Spleen (tissue), 7 donors: ENCODE results near the gene GRIN2D.

Experiments
- POLR2A ChIP-seq, 3 donors: fragments of 450-650 bp; IDR thresholded peaks; one replicate each; pipeline ENCODE4 v1.5.1; 2017; ENCODE audit warnings: antibody characterized with exemption in 3 of 3, mild to moderate bottlenecking in 1 of 3
- POLR2AphosphoS5 ChIP-seq, 3 donors: sonication (generic); formaldehyde crosslinking; IDR thresholded peaks; one replicate each; pipeline ENCODE4 v1.5.1; 2017; ENCODE audit warnings: antibody characterized with exemption in 3 of 3
- TF ChIP-seq, protein P1 (sequence below), 11 experiments: fragments of 200-600 bp in 7 of 11; fragments of 450-650 bp in 4 of 11; sonication (generic) in 4 of 11; IDR thresholded peaks in 8 of 11; conservative IDR thresholded peaks in 3 of 11; 1 replicate in 7 of 11; 2 replicates in 4 of 11; pipeline versions ENCODE4 v1.4.0 to v1.8.0; 2016 to 2021; ENCODE audit warnings: antibody characterized with exemption in 11 of 11, inconsistent platforms in 4 of 11, mild to moderate bottlenecking in 1 of 11
- donor health status: DM: no; HTN: no; CAD: no; lungs with moderate emphysema.
- donor health status: DM: no; HTN: no; CAD: no.
- donor health status: DM: no; HTN: no; CAD: no.

DNA sequence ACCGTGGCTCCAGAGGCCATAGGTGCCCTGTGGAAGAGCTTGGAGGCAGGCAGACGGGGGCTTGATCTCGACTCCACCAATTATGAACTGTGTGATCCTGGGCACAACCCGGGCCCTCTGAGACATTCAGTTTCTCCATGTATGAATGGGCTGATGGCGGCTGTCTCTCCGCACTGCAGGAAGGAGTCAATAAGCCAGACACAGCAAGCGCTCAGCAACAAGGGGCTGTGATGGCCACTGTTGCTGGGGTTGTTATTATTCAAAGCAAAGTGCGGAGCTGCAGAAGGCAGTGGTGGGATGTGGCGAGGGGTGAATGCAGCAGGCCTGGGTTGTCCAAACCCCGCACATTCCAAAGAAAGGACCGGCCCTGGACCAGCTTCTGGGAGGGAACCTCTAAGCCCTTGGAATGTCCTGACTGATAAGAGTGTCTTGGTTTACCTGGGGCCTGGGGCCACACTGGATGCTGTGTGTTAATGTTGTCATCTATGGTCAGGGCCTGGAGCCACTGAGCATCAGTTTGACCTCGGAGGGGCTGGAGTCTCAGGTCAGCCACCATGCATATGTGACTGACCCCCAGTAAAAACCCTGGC, 38.0 kb upstream of the GRIN2D start:
- TF ChIP-seq POLR2AphosphoS5 (IDR thresholded peaks at IDR 0.05) = no peak
- TF ChIP-seq, protein P1, sequence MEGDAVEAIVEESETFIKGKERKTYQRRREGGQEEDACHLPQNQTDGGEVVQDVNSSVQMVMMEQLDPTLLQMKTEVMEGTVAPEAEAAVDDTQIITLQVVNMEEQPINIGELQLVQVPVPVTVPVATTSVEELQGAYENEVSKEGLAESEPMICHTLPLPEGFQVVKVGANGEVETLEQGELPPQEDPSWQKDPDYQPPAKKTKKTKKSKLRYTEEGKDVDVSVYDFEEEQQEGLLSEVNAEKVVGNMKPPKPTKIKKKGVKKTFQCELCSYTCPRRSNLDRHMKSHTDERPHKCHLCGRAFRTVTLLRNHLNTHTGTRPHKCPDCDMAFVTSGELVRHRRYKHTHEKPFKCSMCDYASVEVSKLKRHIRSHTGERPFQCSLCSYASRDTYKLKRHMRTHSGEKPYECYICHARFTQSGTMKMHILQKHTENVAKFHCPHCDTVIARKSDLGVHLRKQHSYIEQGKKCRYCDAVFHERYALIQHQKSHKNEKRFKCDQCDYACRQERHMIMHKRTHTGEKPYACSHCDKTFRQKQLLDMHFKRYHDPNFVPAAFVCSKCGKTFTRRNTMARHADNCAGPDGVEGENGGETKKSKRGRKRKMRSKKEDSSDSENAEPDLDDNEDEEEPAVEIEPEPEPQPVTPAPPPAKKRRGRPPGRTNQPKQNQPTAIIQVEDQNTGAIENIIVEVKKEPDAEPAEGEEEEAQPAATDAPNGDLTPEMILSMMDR (IDR thresholded peaks at IDR 0.05 in 8 of 11, conservative IDR thresholded peaks at IDR 0.05 in 3 of 11) = no peak
- no peak for TF ChIP-seq POLR2A (IDR thresholded peaks at IDR 0.05)
